Middle frontal gyrus (tissue), 1 donor: Measurements from ENCODE around the gene FKBP10.
"Not testable (repeated sequence)": the region's sequence is repeated elsewhere in the genome, so short reads cannot be mapped to it uniquely, and the experiment has no call there.

Experiments used
- DNase-seq: peaks from one replicate; pipeline ENCODE4 v3.0.0-alpha.2; 2015; ENCODE audit warnings: low spot score; ENCODE audit errors: extremely low spot score

The FKBP10 gene, protein sequence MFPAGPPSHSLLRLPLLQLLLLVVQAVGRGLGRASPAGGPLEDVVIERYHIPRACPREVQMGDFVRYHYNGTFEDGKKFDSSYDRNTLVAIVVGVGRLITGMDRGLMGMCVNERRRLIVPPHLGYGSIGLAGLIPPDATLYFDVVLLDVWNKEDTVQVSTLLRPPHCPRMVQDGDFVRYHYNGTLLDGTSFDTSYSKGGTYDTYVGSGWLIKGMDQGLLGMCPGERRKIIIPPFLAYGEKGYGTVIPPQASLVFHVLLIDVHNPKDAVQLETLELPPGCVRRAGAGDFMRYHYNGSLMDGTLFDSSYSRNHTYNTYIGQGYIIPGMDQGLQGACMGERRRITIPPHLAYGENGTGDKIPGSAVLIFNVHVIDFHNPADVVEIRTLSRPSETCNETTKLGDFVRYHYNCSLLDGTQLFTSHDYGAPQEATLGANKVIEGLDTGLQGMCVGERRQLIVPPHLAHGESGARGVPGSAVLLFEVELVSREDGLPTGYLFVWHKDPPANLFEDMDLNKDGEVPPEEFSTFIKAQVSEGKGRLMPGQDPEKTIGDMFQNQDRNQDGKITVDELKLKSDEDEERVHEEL

GRCh38 chr17:41812381-41813151 is at the start of gene FKBP10:
Gene FKBP10, plus strand, starts transcription at chr17:41813004. Its CDS starts 31 bp downstream, at chr17:41813035.
- DNase-seq = no peak

DNA sequence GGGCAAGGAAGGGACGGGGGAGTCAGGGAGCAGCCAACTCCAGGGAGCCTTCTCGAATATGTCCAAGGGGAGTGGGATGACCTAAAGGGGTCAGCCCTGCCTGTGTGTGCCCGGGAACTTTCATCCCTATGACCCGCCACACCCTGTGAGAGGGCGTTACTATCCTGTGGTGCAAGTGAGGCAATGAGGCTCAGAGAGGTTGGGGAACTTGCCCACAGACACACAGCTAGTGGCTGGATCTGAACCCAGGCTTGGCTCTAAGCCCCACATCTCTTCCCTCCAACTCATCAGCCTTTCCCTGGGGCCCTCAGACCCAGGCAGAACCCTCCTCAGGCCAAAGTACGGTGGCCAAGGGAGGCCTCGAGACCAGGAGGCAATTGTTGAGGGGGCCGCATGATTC is 49.5 kb upstream of the FKBP10 start:
- no peak for DNase-seq

GRCh38 chr17:41766135-41766534 is 46.7 kb upstream of the FKBP10 start:
- no peak for DNase-seq

GRCh38 chr17:41767324-41768042 is 45.3 kb upstream of the FKBP10 start:
- no peak for DNase-seq

- no peak for DNase-seq
Measured at GRCh38 chr17:41768682-41769288, 44.0 kb upstream of the FKBP10 start.

DNA sequence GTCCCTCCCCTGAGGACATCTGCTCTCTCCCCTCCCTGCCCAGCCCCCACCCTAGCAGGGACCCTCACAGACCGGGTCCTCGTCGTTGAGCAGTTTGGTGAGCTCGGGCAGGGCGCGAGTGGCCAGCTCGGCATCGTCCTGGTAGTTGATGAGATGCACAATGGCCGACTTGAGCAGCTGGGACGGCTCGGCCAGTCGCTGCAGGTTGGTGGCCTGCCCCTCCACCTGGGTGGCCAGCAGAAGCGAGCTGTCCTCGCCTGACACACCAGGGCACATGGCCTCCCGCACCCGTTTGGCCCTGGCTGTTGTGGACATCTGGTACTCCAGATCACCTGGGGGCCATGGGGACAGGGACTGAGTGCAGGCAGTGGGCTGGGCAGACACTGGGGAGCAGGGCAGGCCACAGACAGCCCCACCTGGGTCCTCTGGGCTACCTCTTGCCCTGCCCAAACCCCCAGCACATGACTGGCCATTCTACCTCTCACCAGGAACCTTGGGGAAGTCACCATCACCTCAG is 43.4 kb upstream of the FKBP10 start:
- no peak for DNase-seq

DNA sequence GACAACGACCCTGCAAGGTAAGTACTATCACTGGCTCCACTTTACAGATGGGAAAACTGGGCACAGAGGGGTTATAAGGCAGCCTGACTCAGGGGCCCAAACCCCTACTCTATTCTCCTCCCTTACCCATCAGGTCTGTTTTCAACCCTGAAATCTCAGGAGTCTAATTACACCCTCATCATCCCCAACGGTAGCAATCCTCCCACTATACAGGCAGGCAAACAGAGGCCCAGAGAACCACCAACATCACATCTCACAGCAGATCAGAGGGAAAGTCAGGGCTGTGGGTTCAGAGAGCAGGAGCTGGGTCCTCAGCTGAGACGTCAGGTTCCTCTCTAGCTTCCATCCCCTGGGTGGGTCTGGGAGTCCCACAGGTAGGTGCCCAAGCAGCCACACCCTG is 42.8 kb upstream of the FKBP10 start:
- no peak for DNase-seq

DNA sequence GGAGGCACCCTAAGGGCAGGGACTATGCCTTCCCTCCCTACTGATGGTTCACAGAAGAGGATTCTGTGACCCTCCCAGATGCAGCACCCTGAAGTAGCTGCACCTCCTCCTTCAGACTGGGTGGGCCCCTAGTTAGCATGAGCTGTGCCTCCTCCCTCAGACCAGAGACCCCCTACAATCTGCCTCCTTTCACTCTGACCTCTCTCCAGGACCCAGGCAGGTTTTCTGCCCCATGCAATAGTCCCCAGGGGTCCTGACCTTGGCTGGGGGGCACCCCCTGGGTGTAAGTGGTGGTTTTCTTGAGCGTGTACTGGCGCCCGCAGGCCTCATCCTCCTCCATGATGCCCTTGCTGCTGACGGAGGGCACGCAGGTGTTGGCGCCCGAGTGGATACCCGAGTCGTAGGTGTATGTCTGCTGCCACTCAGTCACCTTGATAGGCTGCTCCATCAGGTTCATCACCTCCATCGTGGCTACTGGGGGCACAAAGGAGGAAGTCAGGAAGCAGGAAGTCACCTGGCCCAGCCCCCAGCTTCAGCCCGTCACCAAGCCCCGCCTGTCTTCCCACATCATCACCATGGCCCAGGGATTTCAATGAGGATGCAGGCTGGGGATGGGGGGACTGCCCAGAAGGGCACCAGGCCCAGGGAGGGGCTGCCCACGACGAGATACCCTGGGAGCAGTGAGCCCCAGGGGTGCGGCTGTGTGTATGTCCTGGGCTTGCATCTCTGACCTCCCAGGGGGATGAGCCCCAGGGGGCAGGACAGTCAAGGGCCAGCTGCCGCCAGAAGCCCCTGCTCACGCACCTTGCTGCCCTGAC is 41.2 kb upstream of the FKBP10 start:
- no peak for DNase-seq

GRCh38 chr17:41772218-41772585 is 40.6 kb upstream of the FKBP10 start:
- DNase-seq = no peak

DNA sequence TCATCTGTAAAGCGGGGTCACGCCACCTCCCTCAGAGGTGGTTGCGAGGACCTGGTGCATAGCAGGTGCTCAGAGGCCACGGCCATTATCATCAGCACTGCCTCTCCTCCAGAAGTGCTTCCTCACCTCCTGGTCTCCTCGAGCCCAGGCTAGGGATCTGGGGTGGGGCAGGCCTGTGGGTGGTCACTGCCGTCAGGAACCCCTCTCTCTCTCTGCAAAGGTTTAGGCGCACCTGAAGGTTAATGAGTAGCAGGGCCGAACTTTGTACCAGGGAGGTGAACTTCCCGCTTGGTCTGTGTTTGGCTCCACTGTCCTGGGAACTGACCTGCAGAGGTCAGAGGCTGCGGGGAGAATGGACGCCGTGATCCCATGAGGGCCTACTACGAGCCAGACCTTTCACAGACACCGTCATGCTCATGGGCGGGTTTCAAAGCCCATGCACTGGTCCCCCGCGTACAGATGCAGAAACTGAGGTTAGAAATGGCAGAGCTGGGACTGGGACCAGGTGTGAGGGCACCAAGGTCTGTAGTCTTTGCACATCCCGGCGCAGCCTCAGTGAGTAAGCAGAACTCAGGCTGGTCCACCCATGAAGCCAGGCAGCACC is 40.1 kb upstream of the FKBP10 start:
- no peak for DNase-seq

- no peak for DNase-seq
Measured at GRCh38 chr17:41773190-41773588, 39.6 kb upstream of the FKBP10 start.

GRCh38 chr17:41773731-41774193 is 39.0 kb upstream of the FKBP10 start:
- DNase-seq = no peak

GRCh38 chr17:41775394-41776226 is 37.2 kb upstream of the FKBP10 start:
- DNase-seq = no peak

GRCh38 chr17:41776262-41776900 is 36.4 kb upstream of the FKBP10 start:
- not testable (repeated sequence) for DNase-seq

- no peak for DNase-seq
Measured at GRCh38 chr17:41777157-41777573, 35.6 kb upstream of the FKBP10 start.

GRCh38 chr17:41777574-41778188 is 35.1 kb upstream of the FKBP10 start:
- DNase-seq = no peak

GRCh38 chr17:41779954-41780353 is 32.9 kb upstream of the FKBP10 start:
- DNase-seq = no peak
